SJSA1 (cell line): ENCODE measurements around the gene PDE8A. TPM values are rescaled to one million over a fixed set of nuclear protein-coding genes. Genes with fewer than 3 reads are reported as not detected.
"Not testable (repeated sequence)": the region's sequence is repeated elsewhere in the genome, so short reads cannot be mapped to it uniquely, and the experiment has no call there.

ENCODE experiments used
- DNase-seq, 2 experiments: peaks; one replicate each; pipeline ENCODE4 v3.0.0-alpha.2; 2015 to 2020; ENCODE audit warnings: low spot score in 2 of 2, low read depth in 1 of 2
- H3K27ac ChIP-seq: fragments of 250-450 bp; sonication (Bioruptor Pico); 2 replicates; pipeline ENCODE4 v1.5.1; 2020; ENCODE audit warnings: mild to moderate bottlenecking, moderate library complexity
- H3K27me3 ChIP-seq: fragments of 250-450 bp; sonication (Bioruptor Pico); replicated peaks from 2 replicates; pipeline ENCODE4 v1.5.1; 2020; ENCODE audit warnings: mild to moderate bottlenecking, moderate library complexity
- H3K36me3 ChIP-seq: fragments of 250-450 bp; sonication (Bioruptor Pico); 2 replicates; pipeline ENCODE4 v1.5.1; 2020; ENCODE audit warnings: mild to moderate bottlenecking
- H3K4me1 ChIP-seq: fragments of 250-450 bp; sonication (Bioruptor Pico); replicated peaks from 2 replicates; pipeline ENCODE4 v1.6.1; 2021; ENCODE audit warnings: mild to moderate bottlenecking
- H3K4me3 ChIP-seq: fragments of 250-450 bp; sonication (Bioruptor Pico); 2 replicates; pipeline ENCODE4 v1.5.1; 2020; ENCODE audit warnings: mild to moderate bottlenecking
- H3K9me3 ChIP-seq: fragments of 250-450 bp; sonication (Bioruptor Pico); replicated peaks from 2 replicates; pipeline ENCODE4 v1.5.1; 2020; ENCODE audit warnings: mild to moderate bottlenecking
- total RNA-seq: library from RNA; depleted of rRNA; stranded (reverse); fragments of >200 nt; shearing (Covaris generic); gene quantifications from 2 replicates; pipeline ENCODE4 v1.2.3, GENCODE V29; 2014

The PDE8A gene
- total RNA-seq, 1 experiment from 2014 or later, result 36.6 TPM

DNA sequence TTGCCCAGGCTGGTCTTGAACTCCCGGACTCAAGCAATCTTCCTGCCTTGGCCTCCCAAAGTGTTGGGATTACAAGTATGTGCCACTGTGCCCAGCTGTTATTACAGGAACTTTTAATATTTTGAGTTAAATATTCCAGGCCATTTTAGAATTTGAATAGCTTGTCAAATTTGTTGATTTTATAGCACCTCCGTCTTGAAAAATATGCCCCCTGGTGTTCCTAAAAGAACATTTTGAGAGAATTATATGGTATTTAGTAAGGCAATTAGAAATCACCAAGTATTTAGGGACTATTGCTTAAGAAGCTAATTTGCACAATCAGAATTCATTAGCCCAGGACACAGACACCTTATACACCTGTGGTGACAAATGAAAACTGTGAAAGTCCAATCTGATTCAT, 23.7 kb downstream of the PDE8A start:
- H3K4me3 ChIP-seq, result no peak overlapping the region
- no peaks in the 10 kb centered on the region for H3K27me3 ChIP-seq
- H3K36me3 ChIP-seq, result 0 out of 2 replicates have a peak, but pooled peaks cover under 1% of the 10 kb centered on the region
- H3K9me3 ChIP-seq, result no peaks in the 10 kb centered on the region
- DNase-seq, result no peak
- peaks cover 12% of the 10 kb centered on the region; the same call in 1 of the 2 replicates for H3K4me1 ChIP-seq
- no peak overlapping the region for H3K27ac ChIP-seq

GRCh38 chr15:85005746-85006145, 24.1 kb downstream of the PDE8A start:
- no peak overlapping the region for H3K27ac ChIP-seq
- peaks cover 11% of the 10 kb centered on the region; the same call in 1 of the 2 replicates for H3K4me1 ChIP-seq
- no peak overlapping the region for H3K4me3 ChIP-seq
- no peak for DNase-seq
- no peaks in the 10 kb centered on the region for H3K36me3 ChIP-seq
- no peaks in the 10 kb centered on the region for H3K27me3 ChIP-seq
- no peaks in the 10 kb centered on the region for H3K9me3 ChIP-seq

- Histone ChIP-seq H3K4me3 (no peak overlapping the region), H3K9me3 (no peaks in the 10 kb centered on the region), H3K4me1 (peaks cover 11% of the 10 kb centered on the region; the same call in 1 of the 2 replicates), H3K27ac (no peak overlapping the region), H3K36me3 (no peaks in the 10 kb centered on the region), H3K27me3 (no peaks in the 10 kb centered on the region)
- no peak for DNase-seq
Measured at GRCh38 chr15:85006201-85006600, 24.5 kb downstream of the PDE8A start.

DNA sequence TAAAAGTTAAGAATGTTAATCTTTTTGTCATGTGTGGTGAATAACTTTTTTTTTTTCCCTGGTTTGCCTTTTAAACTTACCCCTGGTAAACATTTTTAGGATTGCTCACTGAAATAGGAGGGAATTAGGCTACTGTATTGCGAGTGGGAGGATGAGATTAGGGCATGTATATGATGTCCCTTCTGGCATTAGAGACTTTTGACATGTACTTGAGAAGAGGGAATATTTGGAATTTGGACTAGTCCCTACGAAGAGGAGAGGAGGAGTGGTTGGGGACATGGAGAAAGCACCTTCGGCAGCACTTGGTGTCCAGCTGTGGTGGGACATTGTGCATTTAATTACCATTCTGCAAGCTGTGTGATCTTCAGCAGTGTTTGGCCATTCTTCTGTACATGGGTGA, 25.0 kb downstream of the PDE8A start:
- peaks cover 11% of the 10 kb centered on the region; the same call in 1 of the 2 replicates for H3K4me1 ChIP-seq
- H3K36me3 ChIP-seq, result no peaks in the 10 kb centered on the region
- DNase-seq, result no peak
- no peaks in the 10 kb centered on the region for H3K9me3 ChIP-seq
- H3K27ac ChIP-seq, result no peak overlapping the region
- no peak overlapping the region for H3K4me3 ChIP-seq
- H3K27me3 ChIP-seq, result no peaks in the 10 kb centered on the region

GRCh38 chr15:85007137-85007536, 25.5 kb downstream of the PDE8A start:
- no peaks in the 10 kb centered on the region for H3K27me3 ChIP-seq
- H3K9me3 ChIP-seq, result no peaks in the 10 kb centered on the region
- H3K4me1 ChIP-seq, result peaks cover 11% of the 10 kb centered on the region; the same call in 1 of the 2 replicates
- H3K36me3 ChIP-seq, result no peaks in the 10 kb centered on the region
- no peak overlapping the region for H3K27ac ChIP-seq
- no peak overlapping the region for H3K4me3 ChIP-seq
- no peak for DNase-seq

DNA sequence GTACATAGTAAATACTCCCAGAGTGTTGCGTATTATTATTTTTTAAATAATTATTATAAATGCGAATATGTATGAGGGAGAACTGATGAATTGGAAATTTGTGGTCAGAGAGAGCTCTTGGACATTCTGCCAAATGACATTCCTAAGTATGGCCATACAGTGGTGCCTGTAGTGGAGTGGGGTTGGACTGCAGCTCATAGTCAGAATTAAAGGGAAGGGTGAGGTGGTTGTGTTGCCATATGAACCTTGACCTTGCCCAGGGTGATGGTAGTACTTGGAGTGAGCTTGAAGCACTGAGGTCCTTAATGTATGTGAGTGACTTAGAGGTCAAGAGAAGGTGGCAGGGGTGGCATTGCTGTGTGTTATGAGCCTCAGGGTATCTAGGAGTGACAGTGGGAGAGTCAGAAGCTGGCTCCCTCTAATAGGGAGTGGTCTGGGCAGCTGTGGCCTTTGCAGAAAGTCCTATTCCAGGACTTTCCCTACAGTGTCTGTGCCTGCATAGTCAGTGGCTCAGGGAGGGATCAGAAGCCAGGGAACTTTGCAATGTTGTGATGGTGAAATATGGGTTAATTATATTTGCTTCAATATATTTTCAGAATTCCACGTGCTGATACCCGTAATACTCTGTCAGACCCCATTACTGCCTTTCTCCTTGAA, 26.2 kb downstream of the PDE8A start:
- Histone ChIP-seq H3K27me3 (no peaks in the 10 kb centered on the region), H3K27ac (no peak overlapping the region), H3K9me3 (no peaks in the 10 kb centered on the region), H3K4me3 (no peak overlapping the region), H3K36me3 (no peaks in the 10 kb centered on the region), H3K4me1 (peaks cover 11% of the 10 kb centered on the region; the same call in 1 of the 2 replicates)
- no peak for DNase-seq

- Histone ChIP-seq H3K4me1 (peaks cover 11% of the 10 kb centered on the region; the same call in 1 of the 2 replicates), H3K36me3 (no peaks in the 10 kb centered on the region), H3K27me3 (no peaks in the 10 kb centered on the region), H3K4me3 (no peak overlapping the region), H3K27ac (no peak overlapping the region), H3K9me3 (no peaks in the 10 kb centered on the region)
- DNase-seq, result no peak
Measured at GRCh38 chr15:85008474-85009260, 27.0 kb downstream of the PDE8A start.

DNA sequence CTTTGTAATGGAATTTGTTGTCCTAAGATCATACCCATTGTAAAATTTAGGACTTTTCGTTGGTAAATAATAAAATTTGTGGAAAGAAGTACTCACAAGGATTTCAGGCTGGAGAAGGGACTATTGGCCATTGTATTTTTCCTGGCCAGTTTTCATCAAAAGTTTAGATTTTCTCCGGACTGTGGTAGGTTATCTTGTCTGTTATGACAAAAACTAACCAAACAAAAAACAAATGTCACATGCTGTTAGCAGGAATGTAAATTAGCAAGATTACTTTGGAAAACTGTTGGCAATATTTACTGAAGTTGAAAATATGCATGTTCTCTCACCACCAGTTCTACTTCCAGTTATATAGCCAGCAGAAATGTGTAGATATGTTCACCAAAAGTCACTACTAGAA, 27.8 kb downstream of the PDE8A start:
- Histone ChIP-seq H3K27ac (no peak overlapping the region), H3K9me3 (no peaks in the 10 kb centered on the region), H3K4me3 (no peak overlapping the region), H3K4me1 (peaks cover 11% of the 10 kb centered on the region; the same call in 1 of the 2 replicates), H3K27me3 (no peaks in the 10 kb centered on the region), H3K36me3 (no peaks in the 10 kb centered on the region)
- DNase-seq, result no peak

- Histone ChIP-seq H3K9me3 (no peaks in the 10 kb centered on the region), H3K27ac (no peak overlapping the region)
- no peak for DNase-seq
Measured at GRCh38 chr15:85010071-85010385, 28.4 kb downstream of the PDE8A start.

GRCh38 chr15:85010386-85011159, 28.9 kb downstream of the PDE8A start:
- H3K4me1 ChIP-seq, result peaks cover 11% of the 10 kb centered on the region; the same call in 1 of the 2 replicates
- H3K9me3 ChIP-seq, result no peaks in the 10 kb centered on the region
- DNase-seq, result no peak
- H3K4me3 ChIP-seq, result no peak overlapping the region
- H3K36me3 ChIP-seq, result no peaks in the 10 kb centered on the region
- H3K27ac ChIP-seq, result no peak overlapping the region
- H3K27me3 ChIP-seq, result no peaks in the 10 kb centered on the region

More at GRCh38 chr15:85010071-85010385, 28.4 kb downstream of the PDE8A start:
- Histone ChIP-seq H3K36me3 (no peaks in the 10 kb centered on the region), H3K27me3 (no peaks in the 10 kb centered on the region), H3K4me3 (no peak overlapping the region), H3K4me1 (peaks cover 11% of the 10 kb centered on the region; the same call in 1 of the 2 replicates)

DNA sequence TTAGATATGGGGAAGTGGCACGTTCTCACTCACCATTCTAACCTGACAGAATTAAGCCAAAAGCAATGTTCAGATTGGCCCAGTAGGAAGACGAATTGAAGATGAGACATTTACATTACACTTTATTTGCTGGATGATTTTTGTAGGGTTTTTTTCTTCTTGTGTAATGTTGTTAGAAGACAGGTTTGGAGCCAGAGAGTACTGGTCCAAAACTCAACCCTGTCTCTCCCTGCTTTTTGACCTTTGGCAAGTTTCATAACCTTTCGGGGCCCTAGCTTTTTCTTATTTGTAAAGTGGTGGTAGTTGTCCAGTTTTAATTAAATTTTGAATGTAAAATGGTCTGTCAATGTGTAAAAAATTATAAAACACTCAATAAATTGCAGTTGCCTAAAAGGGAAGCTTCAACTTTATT, 29.5 kb downstream of the PDE8A start:
- H3K27me3 ChIP-seq, result no peaks in the 10 kb centered on the region
- H3K27ac ChIP-seq, result no peak overlapping the region
- no peaks in the 10 kb centered on the region for H3K36me3 ChIP-seq
- no peaks in the 10 kb centered on the region for H3K9me3 ChIP-seq
- peaks cover 11% of the 10 kb centered on the region; the same call in 1 of the 2 replicates for H3K4me1 ChIP-seq
- no peak overlapping the region for H3K4me3 ChIP-seq
- DNase-seq, result no peak

- not testable (repeated sequence) for H3K36me3 ChIP-seq, H3K27ac ChIP-seq, H3K9me3 ChIP-seq, H3K4me3 ChIP-seq, H3K27me3 ChIP-seq, DNase-seq
- H3K4me1 ChIP-seq, result peaks cover 11% of the 10 kb centered on the region; the same call in 1 of the 2 replicates
Measured at GRCh38 chr15:85011724-85012123, 30.1 kb downstream of the PDE8A start.

- no peaks in the 10 kb centered on the region for H3K27me3 ChIP-seq
- H3K4me1 ChIP-seq, result peaks cover 9% of the 10 kb centered on the region; the same call in 1 of the 2 replicates
- H3K4me3 ChIP-seq, result no peak overlapping the region
- H3K36me3 ChIP-seq, result no peaks in the 10 kb centered on the region
- no peak for DNase-seq
- H3K27ac ChIP-seq, result no peak overlapping the region
- H3K9me3 ChIP-seq, result no peaks in the 10 kb centered on the region
Measured at GRCh38 chr15:85013785-85014184, 32.1 kb downstream of the PDE8A start.
